HFFc6 (cell line): Measurements from ENCODE around the gene PFAS. TPM values are rescaled to one million over a fixed set of nuclear protein-coding genes. Genes with fewer than 3 reads are reported as not detected.
A peak's percentile ranks its signal among the peaks of the same experiment; 100 is the strongest.

Experiments
- DNase-seq: peaks from one replicate; pipeline ENCODE4 v3.0.0-alpha.2; 2018
- H3K27ac Mint-ChIP-seq: 2 replicates; pipeline ENCODE4 v1.8.0; 2020; ENCODE audit warnings: mild to moderate bottlenecking, mixed read lengths
- H3K27me3 Mint-ChIP-seq: 2 replicates; pipeline ENCODE4 v1.8.0; 2021; ENCODE audit warnings: mild to moderate bottlenecking, moderate library complexity, mixed read lengths; ENCODE audit not compliant: insufficient read depth
- H3K36me3 Mint-ChIP-seq: 2 replicates; pipeline ENCODE4 v1.8.0; 2021; ENCODE audit warnings: low read depth, mixed read lengths
- H3K4me1 Mint-ChIP-seq: 2 replicates; pipeline ENCODE4 v1.8.0; 2020; ENCODE audit warnings: low read depth, mixed read lengths
- H3K4me3 Mint-ChIP-seq: 2 replicates; pipeline ENCODE4 v1.8.0; 2020; ENCODE audit warnings: mild to moderate bottlenecking, moderate library complexity, mixed read lengths
- H3K9me3 Mint-ChIP-seq: 2 replicates; pipeline ENCODE4 v1.8.0; 2020; ENCODE audit warnings: mild to moderate bottlenecking, mixed read lengths
- total RNA-seq, 6 experiments: library from RNA; stranded (reverse); fragmentation: NEBNext Ultra II Directional; extraction: Animal tissue kit (Norgen Biotek cat#: 25700); gene quantifications; 2 replicates in 1 of 6; 3 replicates in 5 of 6; pipeline ENCODE4 v1.2.3, GENCODE V29; 2021
- TF ChIP-seq, protein P1 (sequence below): fragments of 200-600 bp; sonication (generic); IDR thresholded peaks from 2 replicates; pipeline ENCODE4 v1.5.0; 2021; ENCODE audit warnings: antibody characterized with exemption, mild to moderate bottlenecking

PFAS gene
- total RNA-seq, 6 experiments from 2014 or later, result 46.8 to 63.9 (median 58.8) TPM

DNA sequence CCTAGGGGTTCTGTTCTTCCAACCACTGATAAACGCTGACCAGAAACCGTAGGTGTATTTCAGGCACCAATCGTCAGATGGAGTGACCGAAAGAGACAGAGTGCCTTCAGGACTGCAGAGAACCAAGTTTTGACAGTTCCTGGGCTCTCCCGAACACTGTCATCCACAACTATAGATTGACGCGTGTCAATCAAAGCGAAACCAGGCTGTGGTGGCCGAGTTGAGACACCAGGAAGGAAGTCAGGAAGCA is 26.8 kb upstream of the PFAS start:
- H3K9me3 Mint-ChIP-seq, result peaks cover 19% of the 10 kb centered on the region
- peaks cover 58% of the 10 kb centered on the region for H3K4me1 Mint-ChIP-seq
- TF ChIP-seq, protein P1, sequence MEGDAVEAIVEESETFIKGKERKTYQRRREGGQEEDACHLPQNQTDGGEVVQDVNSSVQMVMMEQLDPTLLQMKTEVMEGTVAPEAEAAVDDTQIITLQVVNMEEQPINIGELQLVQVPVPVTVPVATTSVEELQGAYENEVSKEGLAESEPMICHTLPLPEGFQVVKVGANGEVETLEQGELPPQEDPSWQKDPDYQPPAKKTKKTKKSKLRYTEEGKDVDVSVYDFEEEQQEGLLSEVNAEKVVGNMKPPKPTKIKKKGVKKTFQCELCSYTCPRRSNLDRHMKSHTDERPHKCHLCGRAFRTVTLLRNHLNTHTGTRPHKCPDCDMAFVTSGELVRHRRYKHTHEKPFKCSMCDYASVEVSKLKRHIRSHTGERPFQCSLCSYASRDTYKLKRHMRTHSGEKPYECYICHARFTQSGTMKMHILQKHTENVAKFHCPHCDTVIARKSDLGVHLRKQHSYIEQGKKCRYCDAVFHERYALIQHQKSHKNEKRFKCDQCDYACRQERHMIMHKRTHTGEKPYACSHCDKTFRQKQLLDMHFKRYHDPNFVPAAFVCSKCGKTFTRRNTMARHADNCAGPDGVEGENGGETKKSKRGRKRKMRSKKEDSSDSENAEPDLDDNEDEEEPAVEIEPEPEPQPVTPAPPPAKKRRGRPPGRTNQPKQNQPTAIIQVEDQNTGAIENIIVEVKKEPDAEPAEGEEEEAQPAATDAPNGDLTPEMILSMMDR, result no peak
- peaks cover 36% of the 10 kb centered on the region for H3K27me3 Mint-ChIP-seq
- H3K4me3 Mint-ChIP-seq, result peak overlapping the region; percentile 98
- DNase-seq, result no peak
- peaks cover 4% of the 10 kb centered on the region; the same call in 1 of the 2 replicates for H3K36me3 Mint-ChIP-seq
- H3K27ac Mint-ChIP-seq, result peak overlapping the region; percentile 99

DNA sequence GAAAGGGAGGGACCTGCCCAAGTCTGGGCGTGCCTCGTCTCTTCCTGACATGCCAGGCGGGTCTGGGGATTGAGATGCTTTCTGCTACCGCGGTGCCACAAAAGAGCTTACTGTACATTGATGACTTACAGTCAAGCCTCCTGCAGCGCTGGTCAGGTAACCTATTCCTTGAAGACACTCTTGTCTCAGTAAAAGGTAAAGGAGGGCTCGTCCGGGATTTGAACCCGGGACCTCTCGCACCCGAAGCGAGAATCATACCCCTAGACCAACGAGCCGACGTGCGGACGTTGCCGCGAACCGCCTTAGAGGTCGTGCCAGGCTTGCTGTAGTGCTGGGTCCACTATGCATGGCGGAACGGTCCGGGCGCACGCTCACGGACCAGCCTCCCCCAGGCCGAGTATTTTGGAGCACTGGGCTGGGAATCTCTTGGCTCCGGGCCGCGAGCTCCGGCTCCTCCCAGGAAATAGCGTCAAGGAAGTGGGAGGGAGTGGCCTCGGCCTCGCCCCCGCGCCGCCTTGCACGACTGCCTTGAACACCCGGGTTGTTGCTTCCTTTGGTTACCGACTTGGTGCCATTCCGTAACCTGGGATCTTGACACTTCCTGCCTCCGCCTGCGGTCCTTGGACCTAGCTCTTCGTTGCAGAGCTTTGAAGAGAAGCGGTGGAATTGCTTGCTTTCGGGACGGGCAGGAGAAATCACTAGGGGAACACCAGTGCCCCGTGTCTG is 26.3 kb upstream of the PFAS start:
- Mint-ChIP-seq H3K4me3 (peak overlapping the region; percentile 98), H3K27ac (peak overlapping the region; percentile 99), H3K4me1 (peaks cover 63% of the 10 kb centered on the region), H3K9me3 (peaks cover 19% of the 10 kb centered on the region), H3K27me3 (peaks cover 40% of the 10 kb centered on the region), H3K36me3 (peaks cover 9% of the 10 kb centered on the region; the same call in 1 of the 2 replicates)
- peak; percentile 96 for DNase-seq
- TF ChIP-seq, protein P1, result no peak

DNA sequence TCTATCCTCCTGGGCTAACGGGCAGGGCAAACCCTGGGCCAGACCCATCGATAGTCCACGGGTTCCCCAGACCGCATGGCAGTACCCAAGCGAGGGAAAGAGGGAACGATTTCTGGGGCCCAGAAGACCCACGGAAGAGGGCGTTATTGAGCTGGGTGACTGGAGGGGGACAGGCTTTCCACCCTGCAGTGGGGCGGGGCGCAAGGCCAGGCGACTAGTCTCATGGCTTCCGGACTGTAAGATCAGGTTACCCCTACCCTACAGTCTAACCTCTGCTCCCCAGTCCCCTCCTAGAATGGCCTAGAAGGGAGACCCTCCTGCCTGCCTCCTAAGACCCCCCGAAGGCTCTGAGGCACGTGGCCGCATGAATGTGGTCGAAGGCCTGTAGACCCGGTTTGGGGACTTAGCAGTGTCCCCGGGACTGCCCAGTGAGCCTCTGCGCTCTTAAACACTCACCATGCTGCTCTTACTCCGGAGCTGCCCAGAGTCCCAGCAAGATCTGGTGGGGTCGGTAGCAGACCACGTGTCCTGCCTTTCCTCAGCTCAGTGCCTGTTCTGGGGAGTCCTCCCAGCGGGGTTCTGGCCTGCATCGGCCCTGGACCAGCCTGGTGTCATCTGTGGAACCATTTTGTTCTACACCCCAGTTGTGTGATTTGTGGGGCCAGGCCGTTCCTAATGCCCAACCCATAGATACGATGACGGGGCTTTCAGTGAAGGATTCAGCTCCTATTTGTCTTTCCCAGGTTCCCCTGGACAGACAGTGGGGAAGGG is 25.5 kb upstream of the PFAS start:
- TF ChIP-seq, protein P1, result peak; percentile 61
- Mint-ChIP-seq H3K9me3 (peaks cover 19% of the 10 kb centered on the region), H3K36me3 (peaks cover 10% of the 10 kb centered on the region; the same call in 1 of the 2 replicates), H3K4me1 (peaks cover 59% of the 10 kb centered on the region), H3K27me3 (peaks cover 40% of the 10 kb centered on the region), H3K4me3 (peak overlapping the region; percentile 98), H3K27ac (peak overlapping the region; percentile 99)
- DNase-seq, result peak; percentile 41

DNA sequence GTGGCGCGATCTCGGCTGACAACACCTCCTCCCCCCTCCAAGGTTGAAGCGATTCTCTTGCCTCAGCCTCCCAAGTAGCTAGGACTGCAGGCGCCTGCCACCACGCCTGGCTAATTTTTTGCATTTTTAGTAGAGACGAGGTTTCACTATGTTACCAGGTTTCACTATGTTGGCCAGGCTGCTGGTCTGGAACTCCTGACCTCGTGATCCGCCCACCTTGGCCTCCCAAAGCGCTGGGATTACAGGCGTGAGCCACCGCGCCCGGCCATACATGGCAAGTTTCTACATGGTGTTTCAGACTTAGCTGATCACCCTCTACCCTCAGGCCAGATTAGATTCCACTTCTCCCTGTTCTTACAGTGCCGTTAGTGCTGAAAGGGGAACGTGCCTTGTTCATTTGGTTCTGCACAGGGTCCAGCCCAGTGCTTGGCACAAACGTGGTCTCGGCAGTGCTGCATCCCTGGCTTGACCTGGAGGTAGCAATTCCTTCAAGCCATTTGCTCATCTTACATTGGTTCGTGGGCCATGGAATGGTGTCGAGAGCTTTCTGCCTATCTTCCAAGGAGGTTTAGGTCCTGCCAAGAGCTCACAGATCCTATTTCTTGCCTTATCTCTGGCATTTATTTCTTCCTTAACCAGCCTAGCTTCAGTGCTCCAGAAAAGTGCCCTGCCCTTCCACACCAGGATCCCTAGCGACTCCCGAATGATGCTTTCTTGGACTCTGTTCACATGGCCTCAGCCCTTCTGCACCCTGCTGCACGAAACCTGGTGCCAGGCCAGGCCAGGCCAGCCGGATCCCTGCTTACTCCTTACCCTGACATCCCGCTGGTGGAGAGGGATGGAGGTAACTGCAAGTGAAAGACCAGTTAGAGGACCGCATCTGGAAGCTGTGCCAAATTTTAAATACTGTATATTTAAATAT is 23.9 kb upstream of the PFAS start:
- H3K9me3 Mint-ChIP-seq, result peaks cover 19% of the 10 kb centered on the region
- H3K4me1 Mint-ChIP-seq, result peaks cover 49% of the 10 kb centered on the region
- H3K4me3 Mint-ChIP-seq, result no peak overlapping the region

More for the DNA sequence above, 23.9 kb upstream of the PFAS start:
- TF ChIP-seq, protein P1, result no peak
- DNase-seq, result no peak
- peaks cover 40% of the 10 kb centered on the region for H3K27me3 Mint-ChIP-seq
- H3K27ac Mint-ChIP-seq, result peak overlapping the region; percentile 80
- H3K36me3 Mint-ChIP-seq, result peaks cover 15% of the 10 kb centered on the region; the same call in 1 of the 2 replicates
